MCF 10A (cell line): Measurements from ENCODE around the gene MPRIP. TPM values are rescaled to one million over a fixed set of nuclear protein-coding genes. Genes with fewer than 3 reads are reported as not detected.

ENCODE experiments used
- BruUV-seq: library from RNA; stranded (reverse); fragments of 400-500 nt; replicated peaks from 2 replicates; lab custom pipeline; 2021; lab: Mats Ljungman, UMichigan
- CTCF ChIA-PET: fragments of 300-600 bp; sonication (Branson Sonifier 250); formaldehyde crosslinking; extraction: SDS; loops from one replicate; lab custom pipeline; 2021; ENCODE audit warnings: antibody characterized with exemption, inconsistent platforms; lab: Yijun Ruan, JAX
- POLR2A ChIA-PET: fragments of 300-600, 350-650 bp; sonication (Branson Sonifier 250); formaldehyde crosslinking; extraction: SDS; loops from one replicate; lab custom pipeline; 2020; ENCODE audit warnings: antibody characterized with exemption, inconsistent platforms; lab: Yijun Ruan, JAX
- DNase-seq: peaks from one replicate; pipeline ENCODE4 v3.0.0-alpha.2; 2018; ENCODE audit not compliant: unreplicated experiment
- H3K27ac Mint-ChIP-seq: one replicate; pipeline ENCODE4 v1.8.0; 2022; ENCODE audit warnings: mild to moderate bottlenecking, low read depth, mixed read lengths; ENCODE audit not compliant: unreplicated experiment
- H3K27me3 Mint-ChIP-seq: one replicate; pipeline ENCODE4 v1.8.0; 2022; ENCODE audit warnings: mixed read lengths; ENCODE audit not compliant: insufficient read depth, unreplicated experiment
- H3K36me3 Mint-ChIP-seq: one replicate; pipeline ENCODE4 v1.8.0; 2022; ENCODE audit warnings: mild to moderate bottlenecking, moderate library complexity, mixed read lengths; ENCODE audit not compliant: insufficient read depth, unreplicated experiment
- H3K4me1 Mint-ChIP-seq: one replicate; pipeline ENCODE4 v1.8.0; 2022; ENCODE audit warnings: mixed read lengths; ENCODE audit not compliant: insufficient read depth, unreplicated experiment
- H3K4me3 Mint-ChIP-seq: one replicate; pipeline ENCODE4 v1.8.0; 2022; ENCODE audit warnings: mild to moderate bottlenecking, moderate library complexity, mixed read lengths; ENCODE audit not compliant: unreplicated experiment
- H3K9me3 Mint-ChIP-seq: one replicate; pipeline ENCODE4 v1.8.0; 2022; ENCODE audit warnings: mixed read lengths; ENCODE audit not compliant: unreplicated experiment
- intact Hi-C: fragments of 100-400 bp; cut with micrococcal nuclease; formaldehyde crosslinking; loops from 2 replicates; pipeline ENCODE4 v1.14.1; 2022
- total RNA-seq: library from RNA; stranded (reverse); gene quantifications from 2 replicates; pipeline ENCODE4 v1.2.3, GENCODE V29; 2022
- TF ChIP-seq, protein P1 (sequence below): fragments of 200-600 bp; IDR thresholded peaks from one replicate; pipeline ENCODE4 v1.8.0; 2022; ENCODE audit warnings: antibody characterized with exemption, mild to moderate bottlenecking; ENCODE audit not compliant: unreplicated experiment

MPRIP gene
- total RNA-seq, 1 experiment from 2014 or later = 230 TPM

- H3K4me1 Mint-ChIP-seq = peaks cover 15% of the 10 kb centered on the region
- no peak overlapping the region for H3K27ac Mint-ChIP-seq
- no peak overlapping the region for H3K4me3 Mint-ChIP-seq
- no peaks in the 10 kb centered on the region for H3K27me3 Mint-ChIP-seq
- ChIA-PET POLR2A (interaction anchor here (0.6 to 1.0 kb wide), 2 partner anchors 10 to 29 kb away, joined by 3 read pairs; no protein-coding TSS in a partner anchor), CTCF (interaction anchor here (0.6 kb wide), 1 partner anchor 48 kb away, joined by 3 read pairs; no protein-coding TSS in a partner anchor)
- H3K9me3 Mint-ChIP-seq = no peaks in the 10 kb centered on the region
- no peak for DNase-seq
- no TSS peak for BruUV-seq
- intact Hi-C loops = no loop called here
- H3K36me3 Mint-ChIP-seq = peaks cover 35% of the 10 kb centered on the region
- TF ChIP-seq, protein P1, sequence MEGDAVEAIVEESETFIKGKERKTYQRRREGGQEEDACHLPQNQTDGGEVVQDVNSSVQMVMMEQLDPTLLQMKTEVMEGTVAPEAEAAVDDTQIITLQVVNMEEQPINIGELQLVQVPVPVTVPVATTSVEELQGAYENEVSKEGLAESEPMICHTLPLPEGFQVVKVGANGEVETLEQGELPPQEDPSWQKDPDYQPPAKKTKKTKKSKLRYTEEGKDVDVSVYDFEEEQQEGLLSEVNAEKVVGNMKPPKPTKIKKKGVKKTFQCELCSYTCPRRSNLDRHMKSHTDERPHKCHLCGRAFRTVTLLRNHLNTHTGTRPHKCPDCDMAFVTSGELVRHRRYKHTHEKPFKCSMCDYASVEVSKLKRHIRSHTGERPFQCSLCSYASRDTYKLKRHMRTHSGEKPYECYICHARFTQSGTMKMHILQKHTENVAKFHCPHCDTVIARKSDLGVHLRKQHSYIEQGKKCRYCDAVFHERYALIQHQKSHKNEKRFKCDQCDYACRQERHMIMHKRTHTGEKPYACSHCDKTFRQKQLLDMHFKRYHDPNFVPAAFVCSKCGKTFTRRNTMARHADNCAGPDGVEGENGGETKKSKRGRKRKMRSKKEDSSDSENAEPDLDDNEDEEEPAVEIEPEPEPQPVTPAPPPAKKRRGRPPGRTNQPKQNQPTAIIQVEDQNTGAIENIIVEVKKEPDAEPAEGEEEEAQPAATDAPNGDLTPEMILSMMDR = no peak
Measured at GRCh38 chr17:17084317-17084835, 42.1 kb downstream of the MPRIP start.

GRCh38 chr17:17084941-17085340 is 42.7 kb downstream of the MPRIP start:
- Mint-ChIP-seq H3K4me1 (peaks cover 20% of the 10 kb centered on the region), H3K9me3 (no peaks in the 10 kb centered on the region), H3K4me3 (no peak overlapping the region), H3K27ac (no peak overlapping the region), H3K36me3 (peaks cover 37% of the 10 kb centered on the region), H3K27me3 (no peaks in the 10 kb centered on the region)
- TF ChIP-seq, protein P1 = no peak
- no TSS peak for BruUV-seq
- intact Hi-C loops = no loop called here
- no peak for DNase-seq
- ChIA-PET POLR2A (interaction anchor here (0.6 to 1.0 kb wide), 2 partner anchors 29 to 753 kb away, joined by 3 read pairs; no protein-coding TSS in a partner anchor), CTCF (interaction anchor here (0.6 kb wide), 1 partner anchor 48 kb away, joined by 3 read pairs; no protein-coding TSS in a partner anchor)

DNA sequence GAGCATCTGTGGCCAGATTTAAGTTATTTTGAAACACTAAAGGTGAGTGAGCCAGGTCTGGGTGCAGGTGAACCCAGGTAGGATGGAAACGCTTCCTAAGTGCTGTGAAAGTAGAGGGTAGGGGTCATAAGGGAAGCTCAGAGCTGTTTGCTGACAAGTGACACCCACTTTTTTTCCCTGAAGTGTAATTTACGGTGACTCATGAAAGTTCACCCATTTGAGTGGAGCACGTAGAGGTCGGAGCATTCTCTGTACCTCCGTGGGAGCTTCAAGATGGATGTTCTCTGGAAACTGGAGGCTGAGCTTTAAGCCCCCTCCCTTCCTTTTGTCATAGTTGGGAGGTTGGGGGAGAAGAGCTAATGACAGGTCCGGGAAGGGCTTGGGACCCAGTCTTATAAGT is 44.3 kb downstream of the MPRIP start:
- no peak for DNase-seq
- ChIA-PET POLR2A (interaction anchor here (0.8 to 1.0 kb wide), 3 partner anchors 11 to 43 kb away, joined by 3 read pairs; no protein-coding TSS in a partner anchor), CTCF (no interaction called here)
- Mint-ChIP-seq H3K9me3 (no peaks in the 10 kb centered on the region), H3K4me1 (peaks cover 32% of the 10 kb centered on the region), H3K27ac (no peak overlapping the region), H3K4me3 (no peak overlapping the region), H3K27me3 (no peaks in the 10 kb centered on the region), H3K36me3 (peaks cover 48% of the 10 kb centered on the region)
- TF ChIP-seq, protein P1 = no peak
- intact Hi-C loops = no loop called here
- no TSS peak for BruUV-seq

DNA sequence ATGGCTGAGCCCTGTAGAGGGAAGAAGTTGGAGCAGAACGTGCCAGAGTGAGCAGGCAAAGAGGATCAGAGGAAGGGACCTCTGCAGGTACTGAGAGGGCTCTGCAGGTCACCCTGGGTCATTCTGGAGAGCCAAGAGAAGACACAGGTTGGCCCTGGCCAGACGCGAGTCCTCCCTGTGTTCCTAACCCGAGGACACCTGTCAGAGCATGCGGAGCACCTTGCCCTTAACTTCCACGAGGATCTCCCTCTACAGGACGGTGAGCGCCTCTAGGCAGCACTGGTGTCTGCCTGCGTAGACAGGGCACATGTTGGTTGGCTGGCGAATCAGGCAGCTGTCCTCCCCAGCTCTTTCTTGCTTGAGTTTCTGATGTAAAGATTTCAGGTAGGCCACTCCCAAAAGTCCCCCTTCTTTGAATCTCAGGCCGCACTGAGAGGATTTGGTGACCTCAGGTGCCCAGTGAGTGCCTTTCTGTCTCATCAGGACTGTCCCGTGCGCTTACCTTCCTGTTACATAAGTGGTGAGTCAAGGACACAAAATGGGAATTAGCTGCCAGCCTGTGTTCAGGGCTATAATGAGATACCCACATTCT is 45.3 kb downstream of the MPRIP start:
- Mint-ChIP-seq H3K4me3 (no peak overlapping the region), H3K27me3 (no peaks in the 10 kb centered on the region), H3K9me3 (no peaks in the 10 kb centered on the region), H3K36me3 (peaks cover 46% of the 10 kb centered on the region), H3K27ac (no peak overlapping the region), H3K4me1 (peaks cover 32% of the 10 kb centered on the region)
- peak; percentile 28 for DNase-seq
- intact Hi-C loops = no loop called here
- ChIA-PET CTCF (interaction anchor here (1.0 kb wide), 1 partner anchor 96 kb away, joined by 4 read pairs; no protein-coding TSS in a partner anchor), POLR2A (interaction anchor here (0.8 to 2.0 kb wide), 4 partner anchors 12 to 160 kb away, joined by 3 to 5 read pairs (median 4); partner anchors contain the start of gene MPRIP)
- BruUV-seq = no TSS peak
- TF ChIP-seq, protein P1 = no peak
